GM19397 (cell line): ENCODE measurements around the gene CMIP.
"Not testable (repeated sequence)": the region's sequence is repeated elsewhere in the genome, so short reads cannot be mapped to it uniquely, and the experiment has no call there.

ENCODE experiments used
- ATAC-seq: cut with Tn5 transposase; IDR thresholded peaks from one replicate; pipeline ENCODE4 v1.9.1; 2021; ENCODE audit warnings: mild to moderate bottlenecking, moderate library complexity; ENCODE audit not compliant: unreplicated experiment

Gene CMIP

DNA sequence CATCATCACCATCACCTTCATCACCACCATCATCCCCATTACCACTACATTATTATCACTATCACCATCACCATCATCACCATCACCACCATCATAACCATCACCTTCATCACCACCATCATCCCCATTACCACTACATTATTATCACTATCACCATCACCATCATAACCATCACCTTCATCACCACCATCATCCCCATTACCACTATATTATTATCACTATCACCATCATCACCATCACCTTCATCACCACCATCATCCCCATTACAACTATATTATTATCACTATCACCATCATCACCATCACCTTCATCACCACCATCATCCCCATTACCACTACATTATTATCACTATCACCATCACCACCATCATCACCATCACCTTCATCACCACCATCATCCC lies 132.7 kb downstream of the CMIP start:
- ATAC-seq: not testable (repeated sequence)

GRCh38 chr16:81578076-81578475 lies 133.5 kb downstream of the CMIP start:
- ATAC-seq: no peak

DNA sequence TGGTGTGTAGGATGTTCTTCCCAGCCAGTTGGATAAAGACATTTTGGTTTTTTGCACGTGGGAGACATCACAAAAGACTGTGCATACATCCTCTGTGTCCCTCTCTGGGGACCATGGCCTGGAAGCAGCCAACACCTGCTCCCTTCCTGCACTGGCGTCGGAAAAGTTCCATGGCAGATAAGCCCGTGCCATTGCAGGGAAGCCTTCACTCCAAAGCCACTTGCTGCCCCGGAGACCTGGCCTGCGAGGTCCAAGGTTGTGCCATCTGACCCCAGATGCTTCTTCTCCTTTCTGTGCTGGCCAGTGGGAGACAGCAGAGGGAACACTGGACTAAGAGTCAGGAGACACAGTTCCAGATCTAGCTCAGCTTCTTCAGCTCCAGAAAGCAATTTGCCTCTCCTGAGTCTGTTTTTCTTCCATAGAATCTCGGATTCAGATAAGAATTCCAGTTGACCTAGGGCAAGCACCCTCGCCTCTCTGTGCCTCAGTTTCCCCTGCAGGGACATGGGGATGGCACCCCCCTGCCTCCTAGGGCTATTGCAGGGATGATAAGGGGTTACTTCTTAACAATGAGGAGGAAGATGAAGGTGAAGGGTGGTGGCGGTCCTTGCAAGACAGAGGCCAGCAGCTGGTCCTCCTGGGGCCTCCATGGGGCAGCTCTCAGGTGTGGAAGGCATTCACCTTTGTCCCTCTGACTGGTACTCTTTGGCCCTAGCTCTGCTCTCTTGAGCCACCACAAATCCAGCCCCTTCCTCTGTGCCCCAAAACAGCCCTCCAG lies 134.2 kb downstream of the CMIP start:
- ATAC-seq: no peak

- no peak for ATAC-seq
These were observed 136.5 kb downstream of the CMIP start for GRCh38 chr16:81581107-81581506.

DNA sequence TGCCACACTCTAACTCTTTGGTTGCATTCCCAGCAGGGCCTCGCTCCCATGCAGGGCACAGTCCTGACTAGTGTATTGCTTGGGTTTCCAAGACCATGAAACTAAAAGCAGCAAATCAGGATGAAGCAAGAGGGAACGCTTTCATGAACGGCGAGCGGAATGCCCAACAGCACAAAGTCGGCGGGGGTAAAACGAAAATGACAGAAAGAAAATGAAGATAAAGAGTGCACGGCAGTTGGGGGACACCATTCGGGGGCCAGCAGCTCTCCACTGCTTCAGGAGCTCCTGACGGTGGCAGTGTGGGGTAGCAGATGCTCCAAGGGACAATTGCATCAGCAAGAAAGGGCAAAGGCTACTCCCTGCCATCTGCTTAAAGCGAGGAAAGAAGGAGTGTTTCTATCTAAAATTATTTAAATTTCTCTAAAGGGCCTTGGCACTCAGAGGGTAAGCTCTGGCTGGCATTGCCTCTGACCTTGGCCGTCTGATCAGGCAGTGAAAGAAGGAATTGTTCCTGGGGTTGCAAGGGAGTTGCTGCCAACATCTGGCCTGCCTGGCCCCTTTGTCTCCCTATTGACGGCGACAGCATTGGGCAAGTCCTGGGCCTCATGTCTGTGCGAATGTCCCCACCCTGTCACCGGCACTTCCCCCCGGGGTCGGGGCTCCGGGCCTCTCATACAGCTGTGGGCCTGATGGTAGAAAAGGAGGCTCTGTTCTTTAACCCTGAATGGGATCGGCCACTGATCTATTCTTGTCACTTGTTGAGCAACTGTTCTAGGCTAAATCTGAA lies 138.2 kb downstream of the CMIP start:
- no peak for ATAC-seq

DNA sequence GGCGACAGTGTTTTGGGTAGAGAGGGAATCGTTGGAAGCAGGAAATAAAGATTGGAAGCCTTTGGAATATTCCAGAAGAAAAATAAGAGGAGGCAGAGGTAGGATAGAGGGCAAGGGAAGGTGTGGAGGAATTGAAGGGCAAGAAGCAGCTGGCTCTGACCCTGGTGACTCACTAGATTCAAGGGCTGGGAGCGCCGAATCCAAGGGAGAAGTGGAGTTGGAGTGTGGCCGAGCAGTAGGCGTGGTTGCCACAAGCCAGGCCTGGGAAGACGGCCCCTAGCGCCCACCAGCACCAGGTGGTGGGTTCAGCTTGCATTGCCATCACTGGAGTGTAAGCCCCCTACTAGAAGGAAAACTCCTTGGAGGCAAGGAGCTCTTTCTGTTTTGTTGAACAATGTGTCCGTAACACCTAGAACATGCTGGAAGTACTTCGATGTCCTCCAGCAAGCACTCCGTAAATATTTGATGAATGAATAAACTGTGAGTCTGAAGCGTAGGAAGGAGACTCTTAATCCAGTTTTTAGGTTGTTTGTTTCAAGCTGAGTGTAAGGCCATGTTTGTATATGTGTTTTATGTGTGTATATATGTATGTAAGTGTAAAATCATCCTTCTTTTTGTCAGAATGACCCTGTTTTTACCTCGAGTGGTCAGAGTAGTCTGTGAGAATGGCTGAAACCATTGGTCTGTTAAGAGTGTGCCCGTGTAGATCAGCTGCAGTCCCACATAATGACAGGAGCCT lies 139.5 kb downstream of the CMIP start:
- ATAC-seq: no peak

DNA sequence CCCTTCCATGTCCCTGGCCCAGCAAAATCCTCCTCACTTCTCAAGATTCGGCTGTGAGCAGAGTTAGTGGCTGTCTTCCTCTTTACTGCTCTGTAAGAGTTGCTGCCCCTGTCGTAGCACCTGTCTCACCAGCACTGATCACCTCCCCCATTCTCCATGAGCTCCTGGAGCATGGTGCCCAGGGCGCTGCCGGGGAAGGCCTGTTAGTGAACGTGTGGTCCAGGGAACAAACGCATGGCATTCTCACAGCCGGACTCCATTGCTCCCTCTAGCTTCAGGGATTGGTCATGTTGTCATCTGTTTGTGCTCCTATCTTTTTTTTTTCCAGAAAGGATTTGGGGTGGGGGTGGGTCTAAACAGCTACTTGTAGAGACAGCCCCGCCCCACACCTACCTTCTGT lies 141.2 kb downstream of the CMIP start:
- no peak for ATAC-seq

GRCh38 chr16:81586417-81586816 lies 141.8 kb downstream of the CMIP start:
- no peak for ATAC-seq

DNA sequence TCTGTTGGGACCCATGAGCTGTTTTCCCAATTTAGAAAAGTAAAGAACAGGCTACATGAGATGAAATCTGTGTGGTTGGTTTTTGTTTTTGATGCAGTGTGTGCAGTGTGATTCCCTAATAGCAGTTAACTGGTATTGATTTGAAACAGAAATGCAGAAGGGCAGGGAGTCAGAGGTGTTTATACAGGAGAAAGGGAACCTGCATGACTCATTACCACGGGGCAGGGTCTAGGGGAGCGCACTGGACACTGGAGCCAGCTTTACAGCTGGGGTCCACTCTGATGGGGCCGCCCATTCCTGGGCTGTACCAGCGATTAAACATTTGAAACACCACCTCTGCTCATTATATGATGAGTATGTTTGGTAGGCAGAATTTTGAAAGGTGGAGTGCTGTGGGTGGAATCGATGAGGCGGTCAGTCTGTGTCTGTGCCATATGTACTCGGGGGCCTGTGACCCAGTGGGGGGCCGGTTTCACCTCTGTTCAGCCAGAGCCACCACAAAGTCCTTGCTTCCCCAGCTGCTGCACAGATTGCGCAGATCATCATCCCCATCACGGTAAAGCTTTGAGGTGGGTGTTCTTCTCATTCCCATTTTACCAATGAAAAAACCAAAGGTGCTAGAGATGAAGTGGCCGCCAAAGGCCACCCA lies 142.5 kb downstream of the CMIP start:
- no peak for ATAC-seq

DNA sequence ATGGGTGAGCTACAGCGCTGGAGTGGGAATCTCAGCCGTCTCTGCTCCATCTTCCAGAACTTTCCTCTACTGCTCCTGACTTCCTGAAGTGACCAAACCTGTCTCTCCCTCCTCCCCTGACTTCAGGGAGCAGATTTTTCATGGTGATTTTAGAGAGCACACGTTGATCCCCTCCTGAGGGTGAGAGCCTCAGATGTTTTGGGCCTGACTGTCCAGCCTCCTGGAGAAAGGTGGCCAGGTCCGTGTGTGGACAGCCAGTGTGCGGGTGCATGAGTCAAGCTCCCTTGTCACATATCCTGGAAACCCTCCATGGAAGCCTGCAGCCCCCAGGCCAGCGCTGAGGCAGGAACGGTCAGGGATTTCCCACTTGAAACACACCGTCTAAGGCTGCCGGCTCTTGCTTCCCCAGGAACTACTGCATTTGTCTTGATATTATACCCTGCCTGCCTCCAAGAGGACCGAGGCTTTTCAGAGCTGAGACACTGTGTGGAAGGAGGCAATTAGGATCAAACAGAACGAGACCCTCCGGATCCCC lies 143.1 kb downstream of the CMIP start:
- no peak for ATAC-seq

- ATAC-seq: no peak
These were observed 143.9 kb downstream of the CMIP start for GRCh38 chr16:81588326-81589081.

DNA sequence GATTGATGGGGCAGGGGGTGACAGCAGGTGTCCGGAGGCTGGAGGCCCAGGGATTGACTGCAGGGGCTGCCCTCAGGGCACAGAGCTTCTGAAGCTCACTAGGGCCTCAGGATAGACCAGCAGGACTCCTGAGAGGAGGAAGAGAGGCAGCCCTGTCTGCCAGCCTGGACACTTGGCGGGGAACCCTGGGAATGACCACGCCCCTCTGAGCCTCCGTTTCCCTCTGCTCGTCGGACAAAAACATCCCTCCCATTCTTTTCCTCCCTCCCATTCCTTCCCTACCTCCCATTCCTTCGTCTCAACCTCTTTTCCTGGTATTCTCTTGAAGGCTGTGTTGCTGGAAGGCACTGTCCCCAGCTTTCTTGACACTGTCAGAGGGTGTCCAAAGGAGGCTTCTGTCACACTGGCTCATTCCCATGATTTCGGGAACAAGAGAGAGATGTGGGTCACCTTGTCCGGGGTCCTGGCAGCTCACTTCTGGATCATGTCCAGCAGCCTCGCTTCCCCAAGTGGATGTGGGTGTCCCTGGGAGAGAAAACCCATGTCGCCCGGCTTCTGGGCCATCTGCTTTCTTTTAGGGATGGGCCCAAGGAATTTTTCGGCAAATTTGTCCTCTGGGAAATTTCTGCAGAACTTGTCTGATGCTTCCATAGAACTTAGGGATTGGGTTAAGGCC lies 145.5 kb downstream of the CMIP start:
- no peak for ATAC-seq

- ATAC-seq: no peak
These were observed 146.3 kb downstream of the CMIP start for GRCh38 chr16:81590714-81591544.

DNA sequence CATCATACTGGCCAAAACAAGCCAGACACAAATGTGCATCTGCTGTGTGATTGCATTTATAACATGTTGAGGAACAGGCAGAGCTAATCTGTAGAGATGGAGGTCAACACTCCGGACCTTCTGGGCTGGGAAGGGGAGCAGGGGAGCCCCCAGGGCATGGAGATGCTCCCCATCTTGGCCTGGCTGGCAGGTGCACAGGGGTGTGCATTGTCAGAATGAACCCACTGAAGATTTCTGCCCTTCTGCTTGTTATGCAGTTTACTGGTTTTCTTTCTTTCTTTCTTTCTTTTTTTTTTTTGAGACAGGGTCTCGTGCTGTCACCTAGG lies 146.9 kb downstream of the CMIP start:
- no peak for ATAC-seq

DNA sequence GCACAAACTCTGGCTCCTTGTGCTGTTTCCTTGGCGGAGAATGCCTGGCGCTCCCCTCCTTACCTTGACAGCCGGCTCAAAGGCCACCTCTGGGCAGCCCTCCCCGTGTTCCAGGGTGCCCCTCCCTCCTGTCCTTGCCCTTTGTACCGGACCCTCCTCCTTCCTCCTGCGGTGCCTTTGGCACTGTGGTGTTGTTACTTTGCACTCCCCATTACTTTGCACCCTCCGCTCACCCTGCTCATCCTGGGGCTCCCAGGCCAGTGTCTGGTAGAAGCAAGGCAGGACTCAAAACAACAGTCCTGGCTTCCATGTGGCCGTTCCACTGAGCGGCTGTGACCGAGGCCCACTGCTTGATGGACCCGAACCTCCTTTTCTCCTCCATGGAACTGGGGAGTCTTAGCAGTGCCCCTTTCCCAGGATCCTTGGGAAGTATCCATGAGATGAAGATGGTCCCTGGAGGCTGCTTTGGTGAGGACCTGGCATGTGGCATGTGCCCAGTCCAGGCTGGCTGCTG lies 147.8 kb downstream of the CMIP start:
- ATAC-seq: no peak

DNA sequence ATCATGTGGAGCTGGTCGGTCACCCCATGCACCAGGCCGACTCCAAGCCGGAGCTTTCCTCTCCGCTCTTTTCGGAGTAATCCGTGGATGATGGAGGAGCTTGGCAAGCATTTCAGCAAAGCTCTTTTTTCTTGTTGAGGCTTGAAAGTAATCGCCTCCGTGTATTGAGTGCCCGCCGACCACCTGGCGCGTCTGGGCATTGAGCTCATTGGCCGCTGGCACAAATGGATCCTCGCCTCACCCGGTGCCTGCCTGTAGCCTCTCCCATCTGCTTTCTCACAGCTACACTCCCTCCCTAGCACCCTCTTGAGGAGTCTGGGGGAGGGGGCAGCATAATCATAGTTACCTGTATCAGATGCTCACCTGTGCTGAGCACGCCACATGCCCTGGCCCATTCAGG lies 148.9 kb downstream of the CMIP start:
- ATAC-seq: no peak

DNA sequence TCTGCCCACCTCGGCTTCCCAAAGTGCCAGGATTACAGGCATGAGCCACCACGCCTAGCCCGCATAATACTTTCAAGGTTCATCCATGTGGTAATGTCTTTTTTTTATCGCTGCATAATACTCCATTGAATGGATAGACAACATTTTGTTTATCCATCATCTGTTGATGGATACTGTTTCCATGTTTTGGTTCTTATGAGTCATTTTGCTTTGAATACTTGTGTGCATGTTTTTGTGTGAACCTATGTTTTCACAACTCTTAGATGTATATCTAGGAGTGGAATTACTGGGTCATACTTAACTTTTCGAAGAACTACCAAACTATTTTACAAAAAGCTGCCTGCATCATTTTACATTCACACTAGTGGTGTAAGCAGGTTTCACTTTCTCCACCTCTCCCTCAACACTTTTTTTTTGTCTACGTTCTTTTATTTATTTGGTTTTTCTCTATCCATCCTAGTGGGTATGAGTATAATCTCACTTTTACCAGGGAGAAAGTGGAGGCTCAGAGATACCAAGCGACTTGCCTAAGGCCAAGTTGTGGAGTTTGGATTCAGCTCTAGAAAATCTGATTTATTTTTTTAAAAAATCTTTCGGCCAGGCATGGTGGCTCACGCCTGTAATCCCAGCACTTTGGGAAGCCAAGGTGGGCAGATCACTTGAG lies 151.2 kb downstream of the CMIP start:
- no peak for ATAC-seq

GRCh38 chr16:81597079-81597658 lies 152.6 kb downstream of the CMIP start:
- no peak for ATAC-seq
